ENCODE results near the gene RAB11FIP2. TPM values are rescaled to one million over a fixed set of nuclear protein-coding genes. Genes with fewer than 3 reads are reported as not detected.

Gene RAB11FIP2
- total and polyA plus RNA-seq, 4 donors = 3.0 to 11.5 (median 6.0) TPM

- Histone ChIP-seq H3K4me1 (ENCODE audit: control insufficient read depth in 4 of 4, insufficient read depth in 4 of 4, low read length in 3 of 4) (no peaks in the 10 kb centered on the region), H3K27me3 (ENCODE audit: control insufficient read depth in 4 of 4, insufficient read depth in 4 of 4, low read length in 3 of 4) (no peaks in the 10 kb centered on the region), H3K9ac (ENCODE audit: low read depth in 1 of 2, low read length in 2 of 2) (no peak overlapping the region), H3K27ac (ENCODE audit: low read depth in 1 of 2, low read length in 2 of 2) (no peak overlapping the region), H3K9me3 (ENCODE audit: control insufficient read depth in 4 of 4, low read length in 3 of 4) (no peaks in the 10 kb centered on the region), H3K4me3 (ENCODE audit: low read depth in 1 of 3, low read length in 3 of 3) (no peak overlapping the region), H3K36me3 (ENCODE audit: control insufficient read depth in 4 of 4, insufficient read depth in 3 of 4, low read depth in 1 of 4, low read length in 3 of 4) (peaks cover 0 to 5% (median under 1%) of the 10 kb centered on the region in 4 donors)
- WGBS = 95% methylated on average over 6 of the region's 6 CpGs
- TF ChIP-seq MAX (IDR thresholded peaks at IDR 0.05) = no peak
- TF ChIP-seq TAF1 (conservative IDR thresholded peaks at IDR 0.05) = no peak
- no peak for TF ChIP-seq CTCF (IDR thresholded peaks at IDR 0.05; ENCODE audit: low read depth, low read length, missing input control)
- TF ChIP-seq HNF4G (IDR thresholded peaks at IDR 0.05) = no peak
- no peak for TF ChIP-seq JUND (IDR thresholded peaks at IDR 0.05)
- TF ChIP-seq NR2F2 (IDR thresholded peaks at IDR 0.05) = no peak
- no peak for TF ChIP-seq ATF3 (IDR thresholded peaks at IDR 0.05)
- no peak for TF ChIP-seq REST (IDR thresholded peaks at IDR 0.05)
- no peak for TF ChIP-seq YY1 (IDR thresholded peaks at IDR 0.05)
- TF ChIP-seq RXRA (IDR thresholded peaks at IDR 0.05) = no peak
- no peak for TF ChIP-seq ZBTB33 (IDR thresholded peaks at IDR 0.05)
- no peak for TF ChIP-seq RAD21 (IDR thresholded peaks at IDR 0.05)
- no peak for TF ChIP-seq GABPA (IDR thresholded peaks at IDR 0.05 in 1 of 2, conservative IDR thresholded peaks at IDR 0.05 in 1 of 2)
- no peak for DNase-seq (ENCODE audit: low spot score)
Measured at GRCh38 chr10:118002581-118002980, 44.2 kb downstream of the RAB11FIP2 start.

GRCh38 chr10:117997673-117998072, 49.1 kb downstream of the RAB11FIP2 start:
- Histone ChIP-seq H3K4me3 (ENCODE audit: low read depth in 1 of 3, low read length in 3 of 3) (no peak overlapping the region), H3K4me1 (ENCODE audit: control insufficient read depth in 4 of 4, insufficient read depth in 4 of 4, low read length in 3 of 4) (no peaks in the 10 kb centered on the region), H3K27ac (ENCODE audit: low read depth in 1 of 2, low read length in 2 of 2) (no peak overlapping the region), H3K9ac (ENCODE audit: low read depth in 1 of 2, low read length in 2 of 2) (no peak overlapping the region), H3K9me3 (ENCODE audit: control insufficient read depth in 4 of 4, low read length in 3 of 4) (no peaks in the 10 kb centered on the region), H3K27me3 (ENCODE audit: control insufficient read depth in 4 of 4, insufficient read depth in 4 of 4, low read length in 3 of 4) (no peaks in the 10 kb centered on the region), H3K36me3 (ENCODE audit: control insufficient read depth in 4 of 4, insufficient read depth in 3 of 4, low read depth in 1 of 4, low read length in 3 of 4) (peaks cover 0 to 3% (median 0%) of the 10 kb centered on the region in 4 donors)
- no peak for DNase-seq (ENCODE audit: low spot score)
- WGBS = 94% methylated on average over 1 of the region's 1 CpG
- no peak for TF ChIP-seq HNF4G (IDR thresholded peaks at IDR 0.05)
- TF ChIP-seq NR2F2 (IDR thresholded peaks at IDR 0.05) = no peak
- no peak for TF ChIP-seq JUND (IDR thresholded peaks at IDR 0.05)
- no peak for TF ChIP-seq REST (IDR thresholded peaks at IDR 0.05)
- no peak for TF ChIP-seq RAD21 (IDR thresholded peaks at IDR 0.05)
- no peak for TF ChIP-seq TAF1 (conservative IDR thresholded peaks at IDR 0.05)
- no peak for TF ChIP-seq GABPA (IDR thresholded peaks at IDR 0.05 in 1 of 2, conservative IDR thresholded peaks at IDR 0.05 in 1 of 2)
- TF ChIP-seq MAX (IDR thresholded peaks at IDR 0.05) = no peak
- no peak for TF ChIP-seq SP1 (IDR thresholded peaks at IDR 0.05)
- TF ChIP-seq ZBTB33 (IDR thresholded peaks at IDR 0.05) = no peak
- no peak for TF ChIP-seq YY1 (IDR thresholded peaks at IDR 0.05)
